ENCODE data around the gene GFPT1. TPM values are rescaled to one million over a fixed set of nuclear protein-coding genes. Genes with fewer than 3 reads are reported as not detected.

Gene GFPT1
- total RNA-seq, 3 donors from 2014 or later, result 26.7 to 46.0 (median 45.2) TPM

GRCh38 chr2:69304656-69305055 is 82.4 kb downstream of the GFPT1 start:
- DNase-seq (ENCODE audit: low spot score in 2 of 2), result no peak
- intact Hi-C loops (cut with DNase I; ENCODE audit: low total_unique reads), result loop anchor here (10.0 kb wide), 1 partner anchor 290 kb away; the partner anchor contains the start of gene ANTXR1
- TF ChIP-seq CTCF (IDR thresholded peaks at IDR 0.05), result no peak
- no peak for TF ChIP-seq POLR2A (IDR thresholded peaks at IDR 0.05)
- TF ChIP-seq POLR2AphosphoS5 (IDR thresholded peaks at IDR 0.05), result no peak

GRCh38 chr2:69300650-69301049 is 86.4 kb downstream of the GFPT1 start:
- Histone ChIP-seq H3K36me3 (no peaks in the 10 kb centered on the region), H3K27me3 (no peaks in the 10 kb centered on the region), H3K4me3 (no peak overlapping the region), H3K9me3 (peaks cover 0 to 6% of the 10 kb centered on the region in 2 donors), H3K4me1 (peaks cover 0 to 9% of the 10 kb centered on the region in 2 donors), H3K27ac (no peak overlapping the region)
- intact Hi-C loops (cut with DNase I; ENCODE audit: low total_unique reads), result loop anchor here (10.0 kb wide), 1 partner anchor 286 kb away; the partner anchor contains the start of gene ANTXR1
- no peak for DNase-seq (ENCODE audit: low spot score in 2 of 2)
- TF ChIP-seq POLR2A (IDR thresholded peaks at IDR 0.05) (no peak), POLR2AphosphoS5 (IDR thresholded peaks at IDR 0.05) (no peak), CTCF (IDR thresholded peaks at IDR 0.05) (no peak)

More at GRCh38 chr2:69304656-69305055, 82.4 kb downstream of the GFPT1 start:
- H3K27ac ChIP-seq, result no peak overlapping the region
- no peaks in the 10 kb centered on the region for H3K27me3 ChIP-seq
- no peak overlapping the region for H3K4me3 ChIP-seq
- H3K4me1 ChIP-seq, result peaks cover 4 to 20% of the 10 kb centered on the region in 2 donors
- no peaks in the 10 kb centered on the region for H3K36me3 ChIP-seq
- peaks cover 0 to 6% of the 10 kb centered on the region in 2 donors for H3K9me3 ChIP-seq

- peaks cover 0 to 6% of the 10 kb centered on the region in 2 donors for H3K9me3 ChIP-seq
- H3K36me3 ChIP-seq, result no peaks in the 10 kb centered on the region
- DNase-seq (ENCODE audit: low spot score in 2 of 2), result no peak
- no peak overlapping the region for H3K27ac ChIP-seq
- intact Hi-C loops (cut with DNase I; ENCODE audit: low total_unique reads), result loop anchor here (10.0 kb wide), 1 partner anchor 285 kb away; the partner anchor contains the start of gene ANTXR1
- no peaks in the 10 kb centered on the region for H3K27me3 ChIP-seq
- TF ChIP-seq POLR2AphosphoS5 (IDR thresholded peaks at IDR 0.05), result no peak
- TF ChIP-seq CTCF (IDR thresholded peaks at IDR 0.05), result no peak
- no peak for TF ChIP-seq POLR2A (IDR thresholded peaks at IDR 0.05)
- H3K4me1 ChIP-seq, result peaks cover 0 to 7% of the 10 kb centered on the region in 2 donors
- no peak overlapping the region for H3K4me3 ChIP-seq
Measured at GRCh38 chr2:69299772-69300516, 87.1 kb downstream of the GFPT1 start.

- DNase-seq (ENCODE audit: low spot score in 2 of 2), result no peak
- no peaks in the 10 kb centered on the region for H3K27me3 ChIP-seq
- TF ChIP-seq POLR2AphosphoS5 (IDR thresholded peaks at IDR 0.05) (no peak), CTCF (IDR thresholded peaks at IDR 0.05) (no peak), POLR2A (IDR thresholded peaks at IDR 0.05) (no peak)
- H3K4me1 ChIP-seq, result peaks cover 0 to 7% of the 10 kb centered on the region in 2 donors
- H3K36me3 ChIP-seq, result no peaks in the 10 kb centered on the region
- H3K27ac ChIP-seq, result peak overlapping the region in 1 of 2 donors; percentile 48
- no peak overlapping the region for H3K4me3 ChIP-seq
- peaks cover 0 to under 1% of the 10 kb centered on the region in 2 donors for H3K9me3 ChIP-seq
- intact Hi-C loops (cut with DNase I; ENCODE audit: low total_unique reads), result no loop called here
Measured at GRCh38 chr2:69298862-69299261, 88.2 kb downstream of the GFPT1 start.

- no peaks in the 10 kb centered on the region for H3K27me3 ChIP-seq
- H3K4me3 ChIP-seq, result no peak overlapping the region
- H3K36me3 ChIP-seq, result no peaks in the 10 kb centered on the region
- peak overlapping the region; percentile 25 to 48 for H3K27ac ChIP-seq
- H3K4me1 ChIP-seq, result peaks cover 0 to 7% of the 10 kb centered on the region in 2 donors
- TF ChIP-seq POLR2AphosphoS5 (IDR thresholded peaks at IDR 0.05) (no peak), POLR2A (IDR thresholded peaks at IDR 0.05) (no peak), CTCF (IDR thresholded peaks at IDR 0.05) (no peak)
- intact Hi-C loops (cut with DNase I; ENCODE audit: low total_unique reads), result no loop called here
- peak in 1 of 2 donors; percentile 55 for DNase-seq (ENCODE audit: low spot score in 2 of 2)
- H3K9me3 ChIP-seq, result no peaks in the 10 kb centered on the region
Measured at GRCh38 chr2:69298261-69298660, 88.8 kb downstream of the GFPT1 start.
